Glutamatergic neuron (in vitro differentiated cells): ENCODE results near the gene MMS22L. TPM values are rescaled to one million over a fixed set of nuclear protein-coding genes. Genes with fewer than 3 reads are reported as not detected.

ENCODE experiments used
- DNase-seq: peaks from one replicate; pipeline ENCODE4 v3.0.0; 2022
- H3K27ac Mint-ChIP-seq: one replicate; pipeline ENCODE4 v1.8.0; 2020; ENCODE audit warnings: mild to moderate bottlenecking, mixed read lengths, inconsistent platforms; ENCODE audit not compliant: unreplicated experiment
- H3K27me3 Mint-ChIP-seq: one replicate; pipeline ENCODE4 v1.8.0; 2020; ENCODE audit warnings: mild to moderate bottlenecking, moderate library complexity, mixed read lengths, inconsistent platforms; ENCODE audit not compliant: unreplicated experiment
- H3K36me3 Mint-ChIP-seq: one replicate; pipeline ENCODE4 v1.8.0; 2020; ENCODE audit warnings: mild to moderate bottlenecking, mixed read lengths, inconsistent platforms; ENCODE audit not compliant: unreplicated experiment
- H3K4me1 Mint-ChIP-seq: one replicate; pipeline ENCODE4 v1.8.0; 2020; ENCODE audit warnings: mild to moderate bottlenecking, low read depth, mixed read lengths, inconsistent platforms; ENCODE audit not compliant: unreplicated experiment
- H3K4me3 Mint-ChIP-seq: one replicate; pipeline ENCODE4 v1.8.0; 2020; ENCODE audit warnings: mild to moderate bottlenecking, mixed read lengths, inconsistent platforms; ENCODE audit not compliant: unreplicated experiment
- H3K9me3 Mint-ChIP-seq: one replicate; pipeline ENCODE4 v1.8.0; 2020; ENCODE audit warnings: mild to moderate bottlenecking, moderate library complexity, mixed read lengths, inconsistent platforms; ENCODE audit not compliant: unreplicated experiment
- CTCF ChIP-seq: fragments of 200-600 bp; sonication (generic); IDR thresholded peaks from one replicate; pipeline ENCODE4 v1.5.0; 2021; ENCODE audit not compliant: partially characterized antibody, unreplicated experiment
- total RNA-seq: library from RNA; stranded (reverse); fragmentation: NEBNext Ultra II Directional; extraction: Animal tissue kit (Norgen Biotek cat#: 25700); gene quantifications from one replicate; pipeline ENCODE4 v1.2.1, GENCODE V29; 2021; ENCODE audit not compliant: unreplicated experiment

The MMS22L gene
- total RNA-seq, 1 donor from 2014 or later = 9.1 TPM

DNA sequence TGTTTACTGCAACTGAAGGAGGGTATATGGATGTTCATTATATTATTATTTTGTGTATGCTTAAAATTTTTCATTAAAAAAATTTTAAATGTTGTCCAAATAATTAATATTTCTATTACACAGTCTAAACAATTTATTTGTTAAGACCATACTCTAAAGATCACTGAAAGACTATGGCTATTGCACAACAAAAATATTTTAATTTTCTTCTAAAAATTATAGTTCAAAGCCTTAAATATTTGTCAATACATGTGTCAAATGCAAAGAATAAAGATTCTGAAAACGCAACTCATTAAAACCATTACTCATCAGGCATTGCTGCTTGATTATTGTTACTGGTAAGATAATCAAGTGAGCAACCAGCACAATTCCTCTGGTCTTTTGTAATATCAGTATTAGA lies 2.2 kb downstream of the MMS22L start:
- Mint-ChIP-seq H3K4me3 (no peak overlapping the region), H3K36me3 (no peaks in the 10 kb centered on the region), H3K27ac (no peak overlapping the region), H3K27me3 (no peaks in the 10 kb centered on the region), H3K4me1 (peaks cover 5% of the 10 kb centered on the region), H3K9me3 (no peaks in the 10 kb centered on the region)
- no peak for TF ChIP-seq CTCF
- no peak for DNase-seq

DNA sequence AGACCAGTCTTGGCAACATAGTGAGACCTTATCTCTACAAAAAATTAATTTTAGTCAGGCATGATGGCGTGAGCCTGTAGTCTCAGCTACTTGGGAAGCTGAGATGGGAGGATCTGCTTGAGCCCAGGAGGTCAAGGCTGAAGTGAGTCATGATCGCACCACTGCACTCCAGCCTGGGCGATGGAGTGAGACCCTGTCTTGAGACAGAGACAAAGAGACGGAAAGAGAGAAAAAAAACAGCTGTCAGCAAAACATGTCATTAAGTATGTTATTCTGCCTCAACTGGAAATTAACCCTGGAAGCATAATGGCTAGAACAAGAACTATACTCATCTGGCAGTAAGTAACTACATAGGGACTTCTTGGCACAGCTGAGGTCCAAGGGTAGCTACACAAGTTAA lies 7.2 kb downstream of the MMS22L start:
- Mint-ChIP-seq H3K27me3 (no peaks in the 10 kb centered on the region), H3K27ac (no peak overlapping the region), H3K4me1 (no peaks in the 10 kb centered on the region), H3K4me3 (no peak overlapping the region), H3K9me3 (no peaks in the 10 kb centered on the region), H3K36me3 (no peaks in the 10 kb centered on the region)
- no peak for DNase-seq
- no peak for TF ChIP-seq CTCF

DNA sequence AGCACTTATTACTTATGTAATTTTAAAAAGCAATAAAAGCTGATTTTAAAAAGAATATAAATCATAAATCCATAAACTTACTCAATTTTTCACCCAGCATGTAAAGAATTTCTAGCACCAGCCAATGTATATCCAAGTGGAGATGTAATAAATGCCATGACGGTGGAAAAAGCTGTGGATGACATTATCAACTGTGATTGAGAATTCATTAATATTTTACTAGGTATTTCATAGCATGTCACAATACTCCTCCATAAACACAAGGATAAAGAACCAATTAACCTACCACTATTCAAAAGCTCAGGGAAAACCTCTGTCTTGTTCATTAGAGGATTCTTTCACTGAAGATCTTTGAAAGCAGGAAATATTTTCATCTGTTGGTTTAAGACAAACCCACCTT lies 13.2 kb downstream of the MMS22L start:
- no peak overlapping the region for H3K27ac Mint-ChIP-seq
- DNase-seq = no peak
- TF ChIP-seq CTCF = no peak
- H3K36me3 Mint-ChIP-seq = peaks cover 7% of the 10 kb centered on the region
- H3K9me3 Mint-ChIP-seq = no peaks in the 10 kb centered on the region
- H3K4me3 Mint-ChIP-seq = no peak overlapping the region
- H3K4me1 Mint-ChIP-seq = no peaks in the 10 kb centered on the region
- H3K27me3 Mint-ChIP-seq = no peaks in the 10 kb centered on the region

DNA sequence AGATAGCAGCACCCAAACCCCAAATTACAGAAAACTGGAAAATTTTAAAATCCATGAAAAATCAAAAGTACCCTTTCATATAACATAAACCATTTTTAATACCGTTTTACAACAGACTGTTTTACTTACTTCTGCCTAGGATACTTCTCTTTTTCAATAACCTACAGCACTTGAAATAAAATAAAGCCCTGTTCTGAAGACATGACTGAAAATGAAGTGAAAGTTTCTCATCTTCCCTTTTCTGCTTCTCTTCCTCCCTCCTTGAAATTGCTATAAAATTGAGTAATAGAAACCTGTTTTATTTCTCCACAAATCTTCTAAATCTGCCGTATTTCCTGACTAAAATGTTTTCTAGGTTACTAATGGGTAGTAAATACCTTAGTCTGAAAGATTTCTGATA lies 20.3 kb downstream of the MMS22L start:
- no peaks in the 10 kb centered on the region for H3K9me3 Mint-ChIP-seq
- no peak for TF ChIP-seq CTCF
- H3K4me1 Mint-ChIP-seq = no peaks in the 10 kb centered on the region
- no peaks in the 10 kb centered on the region for H3K27me3 Mint-ChIP-seq
- no peak overlapping the region for H3K27ac Mint-ChIP-seq
- H3K4me3 Mint-ChIP-seq = no peak overlapping the region
- peaks cover 7% of the 10 kb centered on the region for H3K36me3 Mint-ChIP-seq
- no peak for DNase-seq

- Mint-ChIP-seq H3K4me3 (no peak overlapping the region), H3K27ac (no peak overlapping the region), H3K9me3 (no peaks in the 10 kb centered on the region), H3K36me3 (peaks cover 8% of the 10 kb centered on the region), H3K27me3 (no peaks in the 10 kb centered on the region), H3K4me1 (no peaks in the 10 kb centered on the region)
- no peak for DNase-seq
- TF ChIP-seq CTCF = no peak
Observed at GRCh38 chr6:97246842-97247241, 36.2 kb downstream of the MMS22L start.
